Common myeloid progenitor, CD34-positive (primary cell): ENCODE data around the gene CFAP157. TPM values are rescaled to one million over a fixed set of nuclear protein-coding genes. Genes with fewer than 3 reads are reported as not detected.
A peak's percentile ranks its signal among the peaks of the same experiment; 100 is the strongest.

ENCODE experiments used
- CTCF ChIA-PET: fragments of 350-600 bp; sonication (Branson Sonifier 250); formaldehyde crosslinking; loops from one replicate; lab custom pipeline; 2021; ENCODE audit warnings: antibody characterized with exemption; lab: Charles Lee
- POLR2A ChIA-PET: fragments of 350-600 bp; sonication (Branson Sonifier 250); formaldehyde crosslinking; loops from one replicate; lab custom pipeline; 2021; ENCODE audit warnings: antibody characterized with exemption; lab: Charles Lee
- DNase-seq, 3 donors: peaks; one replicate each; pipeline versions ENCODE4 v3.0.0 to v3.0.0-alpha.2; 2013
- H3K27ac ChIP-seq, 2 experiments: 1 replicate in 1 of 2; 2 replicates in 1 of 2; pipeline ENCODE4 v1.7.0; 2013; ENCODE audit warnings: inconsistent platforms in 2 of 2, low read length in 2 of 2, mild to moderate bottlenecking in 2 of 2, low read depth in 1 of 2, moderate library complexity in 1 of 2; ENCODE audit not compliant: severe bottlenecking in 2 of 2, insufficient read depth in 1 of 2, poor library complexity in 1 of 2
- H3K27me3 ChIP-seq, 5 experiments: replicated peaks in 2 of 5; 1 replicate in 3 of 5; 2 replicates in 2 of 5; pipeline versions ENCODE4 v1.6.1 to v1.7.0; 2013; ENCODE audit warnings: low read length in 4 of 5, mild to moderate bottlenecking in 2 of 5, moderate library complexity in 2 of 5, inconsistent platforms in 1 of 5; ENCODE audit not compliant: insufficient read depth in 5 of 5, control insufficient read depth in 4 of 5
- H3K36me3 ChIP-seq, 4 experiments: 1 replicate in 2 of 4; 2 replicates in 2 of 4; pipeline versions ENCODE4 v1.6.1 to v1.7.0; 2013; ENCODE audit warnings: low read length in 3 of 4, control low read depth in 1 of 4, mild to moderate bottlenecking in 1 of 4; ENCODE audit not compliant: control insufficient read depth in 4 of 4, insufficient read depth in 4 of 4
- H3K4me1 ChIP-seq, 4 experiments: 1 replicate in 3 of 4; 2 replicates in 1 of 4; pipeline versions ENCODE4 v1.6.1 to v1.7.1; 2013; ENCODE audit warnings: low read length in 3 of 4, mild to moderate bottlenecking in 3 of 4, control low read depth in 1 of 4, inconsistent platforms in 1 of 4, moderate library complexity in 1 of 4; ENCODE audit not compliant: control insufficient read depth in 4 of 4, insufficient read depth in 4 of 4; ENCODE audit errors: control extremely low read depth in 1 of 4
- H3K4me3 ChIP-seq, 7 experiments: 1 replicate in 4 of 7; 2 replicates in 3 of 7; pipeline versions ENCODE4 v1.5.1 to v1.7.0; 2013; ENCODE audit warnings: mild to moderate bottlenecking in 7 of 7, low read length in 6 of 7, moderate library complexity in 6 of 7, inconsistent platforms in 2 of 7, low read depth in 2 of 7, control low read depth in 1 of 7; ENCODE audit not compliant: insufficient read depth in 4 of 7, control insufficient read depth in 1 of 7; ENCODE audit errors: extremely low read depth in 1 of 7
- H3K9me3 ChIP-seq, 5 experiments: 1 replicate in 4 of 5; 2 replicates in 1 of 5; pipeline versions ENCODE4 v1.6.1 to v1.7.1; 2013; ENCODE audit warnings: low read length in 4 of 5, mild to moderate bottlenecking in 2 of 5, inconsistent platforms in 1 of 5, low read depth in 1 of 5, moderate library complexity in 1 of 5; ENCODE audit not compliant: control insufficient read depth in 4 of 5, insufficient read depth in 2 of 5; ENCODE audit errors: control extremely low read depth in 1 of 5
- WGBS: methylation state at CpG from one replicate; pipeline ENCODE4 v1.1.5; 2013; ENCODE audit not compliant: insufficient coverage; 5-methylcytosine and 5-hydroxymethylcytosine counted together
- polyA plus RNA-seq: library from polyadenylated mRNA; unstranded; fragments of 120-200 nt; gene quantifications from one replicate; pipeline ENCODE4 v1.2.1, GENCODE V29; 2013

Gene CFAP157
- polyA plus RNA-seq: 0.77 TPM

GRCh38 chr9:127706836-127707241 is at the start of gene CFAP157:
CFAP157 (plus strand) TSS chr9:127706988; CDS start chr9:127707032, 44 bp downstream.
- Histone ChIP-seq H3K4me1 (peaks cover 0 to 21% (median 18%) of the 10 kb centered on the region in 4 experiments), H3K4me3 (peak within 1 kb of the TSS in 1 of 7 experiments; percentile 10), H3K27ac (no peak within 1 kb of the TSS), H3K9me3 (peaks cover 0 to 5% (median 0%) of the 10 kb centered on the region in 5 experiments), H3K27me3 (peaks cover 0 to 2% (median 0%) of the 10 kb centered on the region in 5 experiments), H3K36me3 (no peaks in the 10 kb centered on the region)
- CTCF ChIA-PET: interaction anchor here (1.0 kb wide), 1 partner anchor 202 kb away, joined by 3 read pairs; no protein-coding TSS in a partner anchor
- DNase-seq: peak in 2 of 3 donors; percentile 53 to 54
- WGBS: 89% methylated on average over 9 of the region's 11 CpGs
- POLR2A ChIA-PET: interaction anchor here (0.5 kb wide), 1 partner anchor 123 kb away, joined by 3 read pairs; no protein-coding TSS in a partner anchor

- no peak overlapping the region for H3K27ac ChIP-seq
- H3K4me1 ChIP-seq: no peaks in the 10 kb centered on the region
- H3K27me3 ChIP-seq: no peaks in the 10 kb centered on the region
- no peaks in the 10 kb centered on the region for H3K9me3 ChIP-seq
- ChIA-PET POLR2A (no interaction called here), CTCF (interaction anchor here (0.9 kb wide), 1 partner anchor 25 kb away, joined by 3 read pairs; no protein-coding TSS in a partner anchor)
- no peak overlapping the region for H3K4me3 ChIP-seq
- 100% methylated on average over 3 of the region's 5 CpGs for WGBS
- H3K36me3 ChIP-seq: peaks cover 0 to 6% (median 2%) of the 10 kb centered on the region in 4 experiments
- DNase-seq: no peak
These were observed 48.4 kb upstream of the CFAP157 start for GRCh38 chr9:127658428-127658827.

- POLR2A ChIA-PET: interaction anchor here (1.3 kb wide), 1 partner anchor 9 kb away, joined by 5 read pairs; no protein-coding TSS in a partner anchor
- WGBS: 93% methylated on average over 8 of the region's 13 CpGs
- Histone ChIP-seq H3K27me3 (no peaks in the 10 kb centered on the region), H3K4me1 (no peaks in the 10 kb centered on the region), H3K9me3 (no peaks in the 10 kb centered on the region), H3K27ac (no peak overlapping the region), H3K4me3 (no peak overlapping the region), H3K36me3 (peaks cover 0 to 10% (median 5%) of the 10 kb centered on the region in 4 experiments)
- no peak for DNase-seq
- CTCF ChIA-PET: interaction anchor here (0.6 to 1.5 kb wide), 2 partner anchors 8 to 1510 kb away, joined by 3 to 4 read pairs; no protein-coding TSS in a partner anchor
These were observed 45.7 kb upstream of the CFAP157 start for GRCh38 chr9:127660886-127661741.

- 100% methylated on average over 1 of the region's 1 CpG for WGBS
- Histone ChIP-seq H3K27ac (no peak overlapping the region), H3K36me3 (peaks cover 0 to 10% (median 5%) of the 10 kb centered on the region in 4 experiments), H3K9me3 (no peaks in the 10 kb centered on the region), H3K4me3 (no peak overlapping the region), H3K4me1 (no peaks in the 10 kb centered on the region), H3K27me3 (no peaks in the 10 kb centered on the region)
- DNase-seq: no peak
- ChIA-PET POLR2A (interaction anchor here (0.7 kb wide), 1 partner anchor 49 kb away, joined by 3 read pairs; no protein-coding TSS in a partner anchor), CTCF (interaction anchor here (1.1 kb wide), 1 partner anchor 19 kb away, joined by 3 read pairs; no protein-coding TSS in a partner anchor)
These were observed 44.2 kb upstream of the CFAP157 start for GRCh38 chr9:127662617-127663016.

- DNase-seq: no peak
- WGBS: 97% methylated on average over 7 of the region's 7 CpGs
- H3K27me3 ChIP-seq: no peaks in the 10 kb centered on the region
- H3K9me3 ChIP-seq: no peaks in the 10 kb centered on the region
- ChIA-PET CTCF (interaction anchor here (0.7 to 2.3 kb wide), 2 partner anchors 16 to 42 kb away, joined by 3 to 8 read pairs; no protein-coding TSS in a partner anchor), POLR2A (no interaction called here)
- no peak overlapping the region for H3K4me3 ChIP-seq
- no peaks in the 10 kb centered on the region for H3K4me1 ChIP-seq
- H3K27ac ChIP-seq: no peak overlapping the region
- peaks cover 0 to 10% (median 3%) of the 10 kb centered on the region in 4 experiments for H3K36me3 ChIP-seq
These were observed 42.5 kb upstream of the CFAP157 start for GRCh38 chr9:127664324-127664677.

GRCh38 chr9:127664678-127665507 is 41.9 kb upstream of the CFAP157 start:
- 61% methylated on average over 7 of the region's 10 CpGs for whole genome bisulfite sequencing
- H3K27me3 ChIP-seq: no peaks in the 10 kb centered on the region
- POLR2A ChIA-PET: no interaction called here
- H3K36me3 ChIP-seq: peaks cover 0 to 10% (median 3%) of the 10 kb centered on the region in 4 experiments
- CTCF ChIA-PET: interaction anchor here (0.7 to 2.3 kb wide), 2 partner anchors 16 to 43 kb away, joined by 3 to 8 read pairs; no protein-coding TSS in a partner anchor
- no peak overlapping the region for H3K27ac ChIP-seq
- H3K4me1 ChIP-seq: no peaks in the 10 kb centered on the region
- no peak overlapping the region for H3K4me3 ChIP-seq
- no peaks in the 10 kb centered on the region for H3K9me3 ChIP-seq
- peak; percentile 7 to 66 (median 25) for DNase-seq
